Measurements from ENCODE around the gene TBC1D3H. TPM values are rescaled to one million over a fixed set of nuclear protein-coding genes. Genes with fewer than 3 reads are reported as not detected.
"Not testable (repeated sequence)": the region's sequence is repeated elsewhere in the genome, so short reads cannot be mapped to it uniquely, and the experiment has no call there.

TBC1D3H gene
- under 1 TPM in 1 of 7 donors, not detected in 6; 0.64 TPM for total RNA-seq
- polyA plus RNA-seq: 1 to 10 TPM in 2 of 3 donors, not detected in 1; 2.8 to 4.5 TPM
- long read RNA-seq, donor 1: 0 reads
- long read RNA-seq, donor 2: 0 reads

- peak; percentile 43 for DNase-seq
- intact Hi-C loops (cut with DNase I; ENCODE audit: low total_unique reads); H3K36me3 ChIP-seq; H3K27me3 ChIP-seq (replicated peaks in 1 of 7); H3K9me3 ChIP-seq; H3K4me1 ChIP-seq; H3K4me3 ChIP-seq; H3K27ac ChIP-seq: not testable (repeated sequence)
- 57 to 86% (median 82%) methylated on average over 8 to 19 of the region's 19 CpGs for WGBS, 5 donors
Observed at GRCh38 chr17:36388385-36389245, at the start of gene TBC1D3H. Gene TBC1D3H (minus strand): TSS chr17:36388435. CDS start chr17:36386895, 1,540 bp downstream.

GRCh38 chr17:36428891-36429290 is 40.7 kb upstream of the TBC1D3H start:
- 65 to 77% (median 73%) methylated on average over 5 to 7 of the region's 13 CpGs; no CpG with 5 or more reads in 2 of the 5 donors for WGBS, 5 donors
- not testable (repeated sequence) for H3K27me3 ChIP-seq (replicated peaks in 1 of 7); DNase-seq

GRCh38 chr17:36415180-36415941 is 27.1 kb upstream of the TBC1D3H start:
- H3K27ac ChIP-seq; DNase-seq; H3K27me3 ChIP-seq (replicated peaks in 1 of 7); intact Hi-C loops (cut with DNase I; ENCODE audit: low total_unique reads); H3K4me1 ChIP-seq; H3K36me3 ChIP-seq; H3K4me3 ChIP-seq; H3K9me3 ChIP-seq: not testable (repeated sequence)
- WGBS, 5 donors: 71 to 100% methylated on average over 1 of the region's 2 CpGs; no CpG with 5 or more reads in 3 of the 5 donors

More at GRCh38 chr17:36428891-36429290, 40.7 kb upstream of the TBC1D3H start:
- H3K4me1 ChIP-seq; H3K9me3 ChIP-seq; H3K4me3 ChIP-seq; intact Hi-C loops (cut with DNase I; ENCODE audit: low total_unique reads); H3K27ac ChIP-seq; H3K36me3 ChIP-seq: not testable (repeated sequence)

- H3K9me3 ChIP-seq; H3K36me3 ChIP-seq; H3K27ac ChIP-seq; H3K4me1 ChIP-seq; intact Hi-C loops (cut with DNase I; ENCODE audit: low total_unique reads); H3K27me3 ChIP-seq (replicated peaks in 1 of 7); H3K4me3 ChIP-seq: not testable (repeated sequence)
- 83 to 91% methylated on average over 4 of the region's 9 CpGs; no CpG with 5 or more reads in 3 of the 5 donors for WGBS, 5 donors
- DNase-seq: peak; percentile 6
Observed at GRCh38 chr17:36390943-36391645, 2.9 kb upstream of the TBC1D3H start.

GRCh38 chr17:36375938-36376337 is 12.3 kb downstream of the TBC1D3H start:
- intact Hi-C loops (cut with DNase I; ENCODE audit: low total_unique reads); H3K9me3 ChIP-seq; H3K27ac ChIP-seq; H3K36me3 ChIP-seq; H3K4me3 ChIP-seq; H3K4me1 ChIP-seq; DNase-seq; H3K27me3 ChIP-seq (replicated peaks in 1 of 7): not testable (repeated sequence)
- WGBS, 5 donors: 100% methylated on average over 1 of the region's 7 CpGs; no CpG with 5 or more reads in 4 of the 5 donors

GRCh38 chr17:36362496-36362895 is 25.7 kb downstream of the TBC1D3H start:
- H3K27me3 ChIP-seq (replicated peaks in 1 of 7); intact Hi-C loops (cut with DNase I; ENCODE audit: low total_unique reads); DNase-seq; H3K4me3 ChIP-seq; H3K36me3 ChIP-seq; H3K4me1 ChIP-seq; H3K27ac ChIP-seq; H3K9me3 ChIP-seq: not testable (repeated sequence)
- WGBS, 5 donors: 77 to 95% (median 82%) methylated on average over 1 to 3 of the region's 6 CpGs

Small RNAs within 50 kb of the gene (small RNA-seq; reads per million reads assigned to genes)
- 0 reads per million in 4 donors for gene RNU6-1192P

Other genes starting within 250 kb of the TBC1D3H start
- gene TBC1D3B, start 211.8 kb downstream of the TBC1D3H start, total RNA-seq: 10 to 100 TPM in 4 of 7 donors, 1 to 10 TPM in 2, not detected in 1; 4.3 to 13.5 (median 11.3) TPM
- gene TBC1D3B, start 211.8 kb downstream of the TBC1D3H start, polyA plus RNA-seq: 1 to 10 TPM; 1.3 to 4.3 (median 3.3) TPM
- gene CCL3L1, start 191.7 kb downstream of the TBC1D3H start, total RNA-seq: 1 to 10 TPM in 5 of 7 donors, under 1 TPM in 1, not detected in 1; 0.51 to 8.2 (median 3.7) TPM
- 1 to 10 TPM in 2 of 3 donors, under 1 TPM in 1; 0.93 to 2.0 (median 1.1) TPM for gene CCL3L1, start 191.7 kb downstream of the TBC1D3H start, polyA plus RNA-seq
- gene CCL4L2, start 177.4 kb downstream of the TBC1D3H start, total RNA-seq: 10 to 100 TPM in 3 of 7 donors, 1 to 10 TPM in 3, not detected in 1; 6.4 to 22.2 (median 14.9) TPM
- 1 to 10 TPM; 2.3 to 8.5 (median 3.5) TPM for gene CCL4L2, start 177.4 kb downstream of the TBC1D3H start, polyA plus RNA-seq
- 1 to 10 TPM in 1 of 7 donors, under 1 TPM in 4, not detected in 2; 0.32 to 1.1 (median 0.60) TPM for gene TBC1D3I, start 123.9 kb downstream of the TBC1D3H start, total RNA-seq
- under 1 TPM; 0.10 to 0.17 (median 0.13) TPM for gene TBC1D3I, start 123.9 kb downstream of the TBC1D3H start, polyA plus RNA-seq
- 1 to 10 TPM in 2 of 7 donors, not detected in 5; 2.0 to 5.2 TPM for gene TBC1D3G, start 64.6 kb downstream of the TBC1D3H start, total RNA-seq
- 10 to 100 TPM in 1 of 3 donors, under 1 TPM in 1, not detected in 1; 0.61 to 11.3 TPM for gene TBC1D3G, start 64.6 kb downstream of the TBC1D3H start, polyA plus RNA-seq
- gene ZNHIT3, start 98.2 kb upstream of the TBC1D3H start, total RNA-seq: 10 to 100 TPM; 24.2 to 42.4 (median 28.6) TPM
- gene ZNHIT3, start 98.2 kb upstream of the TBC1D3H start, polyA plus RNA-seq: 10 to 100 TPM; 41.4 to 58.0 (median 52.9) TPM
- 10 to 100 TPM; 41.7 to 68.9 (median 56.1) TPM for gene MYO19, start 146.4 kb upstream of the TBC1D3H start, total RNA-seq
- gene MYO19, start 146.4 kb upstream of the TBC1D3H start, polyA plus RNA-seq: 10 to 100 TPM; 15.6 to 23.6 (median 21.4) TPM
- gene PIGW, start 146.6 kb upstream of the TBC1D3H start, total RNA-seq: 1 to 10 TPM; 4.8 to 7.7 (median 6.1) TPM
- gene PIGW, start 146.6 kb upstream of the TBC1D3H start, polyA plus RNA-seq: 1 to 10 TPM; 3.3 to 6.0 (median 5.0) TPM
- gene GGNBP2, start 156.5 kb upstream of the TBC1D3H start, total RNA-seq: 100 to 1,000 TPM in 2 of 7 donors, 10 to 100 TPM in 5; 83.3 to 123 (median 94.7) TPM
- gene GGNBP2, start 156.5 kb upstream of the TBC1D3H start, polyA plus RNA-seq: 10 to 100 TPM; 60.8 to 65.5 (median 61.3) TPM
- gene DHRS11, start 203.4 kb upstream of the TBC1D3H start, total RNA-seq: 1 to 10 TPM; 3.9 to 7.8 (median 5.2) TPM
- 1 to 10 TPM; 4.1 to 5.1 (median 4.7) TPM for gene DHRS11, start 203.4 kb upstream of the TBC1D3H start, polyA plus RNA-seq
- gene MRM1, start 213.1 kb upstream of the TBC1D3H start, total RNA-seq: 1 to 10 TPM; 5.4 to 9.1 (median 7.7) TPM
- 10 to 100 TPM in 2 of 3 donors, 1 to 10 TPM in 1; 9.4 to 13.8 (median 12.2) TPM for gene MRM1, start 213.1 kb upstream of the TBC1D3H start, polyA plus RNA-seq

Data from spleen (tissue), 13 donors.